WTC11 (cell line): Measurements from ENCODE around the gene CDC6. TPM values are rescaled to one million over a fixed set of nuclear protein-coding genes. Genes with fewer than 3 reads are reported as not detected.

Experiments used
- ATAC-seq: fragments of 200-7000 bp; cut with Tn5 transposase; 2 replicates; pipeline ENCODE4 v1.10.0; 2021; ENCODE audit warnings: mild to moderate bottlenecking, moderate library complexity
- CTCF ChIA-PET: fragments of 300-600 bp; sonication (Branson Sonifier 250); formaldehyde crosslinking; loops from one replicate; lab custom pipeline; 2021; ENCODE audit warnings: antibody characterized with exemption; lab: Charles Lee
- POLR2A ChIA-PET: fragments of 350-600 bp; sonication (Branson Sonifier 250); formaldehyde crosslinking; loops from one replicate; lab custom pipeline; 2021; ENCODE audit warnings: antibody characterized with exemption; lab: Charles Lee
- DNase-seq: peaks from one replicate; pipeline ENCODE4 v3.0.0; 2021; ENCODE audit warnings: low spot score
- H3K27ac Mint-ChIP-seq: 2 replicates; pipeline ENCODE4 v1.8.0; 2021; ENCODE audit warnings: mixed read lengths
- H3K27me3 Mint-ChIP-seq: 2 replicates; pipeline ENCODE4 v1.8.0; 2021; ENCODE audit warnings: low read depth, mild to moderate bottlenecking, moderate library complexity, mixed read lengths
- H3K36me3 Mint-ChIP-seq: 2 replicates; pipeline ENCODE4 v1.8.0; 2021; ENCODE audit warnings: mixed read lengths
- H3K4me1 Mint-ChIP-seq: 2 replicates; pipeline ENCODE4 v1.8.0; 2022; ENCODE audit warnings: mixed read lengths
- H3K4me3 Mint-ChIP-seq: 2 replicates; pipeline ENCODE4 v1.8.0; 2021; ENCODE audit warnings: mild to moderate bottlenecking, moderate library complexity, mixed read lengths
- H3K9me3 Mint-ChIP-seq: 2 replicates; pipeline ENCODE4 v1.8.0; 2021; ENCODE audit warnings: mixed read lengths
- ESRRA ChIP-seq: sonication (generic); formaldehyde crosslinking; IDR thresholded peaks from 2 replicates; pipeline ENCODE4 v1.8.1; 2022; ENCODE audit warnings: mild to moderate bottlenecking, missing genetic modification reagents, borderline replicate concordance
- FOXP1 ChIP-seq: sonication (generic); formaldehyde crosslinking; IDR thresholded peaks from 2 replicates; pipeline ENCODE4 v1.8.0; 2022; ENCODE audit warnings: missing genetic modification reagents, mild to moderate bottlenecking, moderate library complexity, borderline replicate concordance
- FOXP4 ChIP-seq: sonication (generic); formaldehyde crosslinking; IDR thresholded peaks from 2 replicates; pipeline ENCODE4 v1.8.0; 2022; ENCODE audit warnings: mild to moderate bottlenecking, missing genetic modification reagents
- IRF2 ChIP-seq: sonication (generic); formaldehyde crosslinking; IDR thresholded peaks from 2 replicates; pipeline ENCODE4 v1.8.0; 2022; ENCODE audit warnings: low read depth, missing genetic modification reagents, borderline replicate concordance
- KAT7 ChIP-seq: sonication (generic); formaldehyde crosslinking; IDR thresholded peaks from 2 replicates; pipeline ENCODE4 v1.8.1; 2023; ENCODE audit warnings: missing genetic modification reagents, mild to moderate bottlenecking, borderline replicate concordance
- NFE2L1 ChIP-seq: sonication (generic); formaldehyde crosslinking; IDR thresholded peaks from 2 replicates; pipeline ENCODE4 v1.8.1; 2023; ENCODE audit warnings: missing genetic modification reagents
- NR2C2 ChIP-seq: sonication (generic); formaldehyde crosslinking; IDR thresholded peaks from 2 replicates; pipeline ENCODE4 v1.8.0; 2022; ENCODE audit warnings: mild to moderate bottlenecking, missing genetic modification reagents
- NR3C1 ChIP-seq: sonication (generic); formaldehyde crosslinking; conservative IDR thresholded peaks from 2 replicates; pipeline ENCODE4 v1.8.1; 2023; ENCODE audit warnings: low read depth, mild to moderate bottlenecking, missing genetic modification reagents
- OVOL2 ChIP-seq: fragments of 250-450 bp; sonication (Bioruptor Pico); IDR thresholded peaks from 2 replicates; pipeline ENCODE4 v1.9.0; 2021; ENCODE audit warnings: mild to moderate bottlenecking, borderline replicate concordance
- STAT6 ChIP-seq: sonication (generic); formaldehyde crosslinking; conservative IDR thresholded peaks from 2 replicates; pipeline ENCODE4 v1.8.1; 2023; ENCODE audit warnings: mild to moderate bottlenecking, low read depth, missing genetic modification reagents, moderate library complexity
- TCF7 ChIP-seq: sonication (generic); formaldehyde crosslinking; IDR thresholded peaks from 2 replicates; pipeline ENCODE4 v1.8.0; 2022; ENCODE audit warnings: mild to moderate bottlenecking, low read depth, missing genetic modification reagents, moderate library complexity
- ZNF138 ChIP-seq: sonication (generic); formaldehyde crosslinking; conservative IDR thresholded peaks from 2 replicates; pipeline ENCODE4 v1.8.1; 2022; ENCODE audit warnings: mild to moderate bottlenecking, moderate library complexity, missing genetic modification reagents
- ZNF396 ChIP-seq: fragments of 250-450 bp; sonication (Bioruptor Pico); IDR thresholded peaks from 2 replicates; pipeline ENCODE4 v1.8.0; 2021; ENCODE audit warnings: mild to moderate bottlenecking, moderate library complexity, borderline replicate concordance
- ZNF416 ChIP-seq: fragments of 250-450 bp; sonication (Bioruptor Pico); IDR thresholded peaks from 2 replicates; pipeline ENCODE4 v1.9.0; 2021; ENCODE audit warnings: mild to moderate bottlenecking, inconsistent platforms
- ZNF423 ChIP-seq: fragments of 250-450 bp; sonication (Bioruptor Pico); IDR thresholded peaks from 2 replicates; pipeline ENCODE4 v2.1.2; 2022; ENCODE audit warnings: mild to moderate bottlenecking, moderate library complexity
- total RNA-seq: library from RNA; stranded (reverse); gene quantifications from 3 replicates; pipeline ENCODE4 v1.2.3, GENCODE V29; 2021
- TF ChIP-seq, protein P1 (sequence below): fragments of 250-450 bp; sonication (Bioruptor Pico); IDR thresholded peaks from 2 replicates; pipeline ENCODE4 v2.1.2; 2022; ENCODE audit warnings: mild to moderate bottlenecking, moderate library complexity
- TF ChIP-seq, protein P2 (sequence below): fragments of 250-450 bp; sonication (Bioruptor Pico); IDR thresholded peaks from 2 replicates; pipeline ENCODE4 v1.8.0; 2021; ENCODE audit warnings: mild to moderate bottlenecking
- TF ChIP-seq, protein P3 (sequence below): sonication (generic); formaldehyde crosslinking; IDR thresholded peaks from 2 replicates; pipeline ENCODE4 v1.8.1; 2023; ENCODE audit warnings: mild to moderate bottlenecking, missing genetic modification reagents, moderate library complexity
- TF ChIP-seq, protein P4 (sequence below): fragments of 200-600 bp; IDR thresholded peaks from 2 replicates; pipeline ENCODE4 v1.8.0; 2022; ENCODE audit warnings: antibody characterized with exemption

Gene CDC6
- total RNA-seq, 1 experiment from 2014 or later: 125 TPM

DNA sequence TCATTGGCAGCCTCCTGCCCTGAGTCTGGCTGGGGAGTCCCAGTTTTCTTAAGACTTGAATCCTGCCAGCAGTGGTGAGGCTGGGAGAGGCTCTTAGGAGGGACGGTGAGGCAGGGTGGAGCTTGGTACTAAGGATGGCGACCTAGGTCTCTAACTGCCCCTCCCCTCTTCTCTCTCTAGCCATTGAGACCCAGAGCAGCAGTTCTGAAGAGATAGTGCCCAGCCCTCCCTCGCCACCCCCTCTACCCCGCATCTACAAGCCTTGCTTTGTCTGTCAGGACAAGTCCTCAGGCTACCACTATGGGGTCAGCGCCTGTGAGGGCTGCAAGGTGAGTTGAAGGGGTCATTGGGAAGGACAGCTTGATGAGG is 60.4 kb downstream of the CDC6 start:
- Mint-ChIP-seq H3K9me3 (no peaks in the 10 kb centered on the region), H3K4me3 (peak overlapping the region; percentile 51), H3K36me3 (peaks cover 16% of the 10 kb centered on the region), H3K4me1 (peaks cover 82% of the 10 kb centered on the region), H3K27me3 (peaks cover 46% of the 10 kb centered on the region), H3K27ac (no peak overlapping the region)
- DNase-seq (no peak), ATAC-seq (peak; percentile 9; the same call in 1 of the 2 replicates)
- CTCF ChIA-PET: interaction anchor here (0.6 to 2.3 kb wide), 7 partner anchors 9 to 212 kb away, joined by 3 to 20 read pairs (median 6); no protein-coding TSS in a partner anchor
- TF ChIP-seq KAT7 (CRISPR knock-in tag) (no peak), NFE2L1 (CRISPR knock-in tag) (no peak), ZNF416 (no peak), ESRRA (no peak), FOXP1 (CRISPR knock-in tag) (no peak), FOXP4 (no peak), ZNF138 (no peak), IRF2 (CRISPR knock-in tag) (no peak), OVOL2 (CRISPR knock-in tag) (no peak)
- TF ChIP-seq, protein P1, sequence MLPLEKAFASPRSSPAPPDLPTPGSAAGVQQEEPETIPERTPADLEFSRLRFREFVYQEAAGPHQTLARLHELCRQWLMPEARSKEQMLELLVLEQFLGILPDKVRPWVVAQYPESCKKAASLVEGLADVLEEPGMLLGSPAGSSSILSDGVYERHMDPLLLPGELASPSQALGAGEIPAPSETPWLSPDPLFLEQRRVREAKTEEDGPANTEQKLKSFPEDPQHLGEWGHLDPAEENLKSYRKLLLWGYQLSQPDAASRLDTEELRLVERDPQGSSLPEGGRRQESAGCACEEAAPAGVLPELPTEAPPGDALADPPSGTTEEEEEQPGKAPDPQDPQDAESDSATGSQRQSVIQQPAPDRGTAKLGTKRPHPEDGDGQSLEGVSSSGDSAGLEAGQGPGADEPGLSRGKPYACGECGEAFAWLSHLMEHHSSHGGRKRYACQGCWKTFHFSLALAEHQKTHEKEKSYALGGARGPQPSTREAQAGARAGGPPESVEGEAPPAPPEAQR: no peak
- TF ChIP-seq, protein P2, sequence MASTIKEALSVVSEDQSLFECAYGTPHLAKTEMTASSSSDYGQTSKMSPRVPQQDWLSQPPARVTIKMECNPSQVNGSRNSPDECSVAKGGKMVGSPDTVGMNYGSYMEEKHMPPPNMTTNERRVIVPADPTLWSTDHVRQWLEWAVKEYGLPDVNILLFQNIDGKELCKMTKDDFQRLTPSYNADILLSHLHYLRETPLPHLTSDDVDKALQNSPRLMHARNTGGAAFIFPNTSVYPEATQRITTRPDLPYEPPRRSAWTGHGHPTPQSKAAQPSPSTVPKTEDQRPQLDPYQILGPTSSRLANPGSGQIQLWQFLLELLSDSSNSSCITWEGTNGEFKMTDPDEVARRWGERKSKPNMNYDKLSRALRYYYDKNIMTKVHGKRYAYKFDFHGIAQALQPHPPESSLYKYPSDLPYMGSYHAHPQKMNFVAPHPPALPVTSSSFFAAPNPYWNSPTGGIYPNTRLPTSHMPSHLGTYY (CRISPR knock-in tag): no peak
- TF ChIP-seq, protein P3, sequence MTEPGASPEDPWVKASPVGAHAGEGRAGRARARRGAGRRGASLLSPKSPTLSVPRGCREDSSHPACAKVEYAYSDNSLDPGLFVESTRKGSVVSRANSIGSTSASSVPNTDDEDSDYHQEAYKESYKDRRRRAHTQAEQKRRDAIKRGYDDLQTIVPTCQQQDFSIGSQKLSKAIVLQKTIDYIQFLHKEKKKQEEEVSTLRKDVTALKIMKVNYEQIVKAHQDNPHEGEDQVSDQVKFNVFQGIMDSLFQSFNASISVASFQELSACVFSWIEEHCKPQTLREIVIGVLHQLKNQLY (CRISPR knock-in tag): no peak
- POLR2A ChIA-PET: interaction anchor here (0.9 to 1.4 kb wide), 3 partner anchors 31 to 43 kb away, joined by 3 to 6 read pairs (median 4); partner anchors contain the start of gene RARA

GRCh38 chr17:40348562-40349476 is 61.1 kb downstream of the CDC6 start:
- Mint-ChIP-seq H3K4me1 (peaks cover 80% of the 10 kb centered on the region), H3K4me3 (no peak overlapping the region), H3K36me3 (peaks cover 16% of the 10 kb centered on the region), H3K27ac (no peak overlapping the region), H3K27me3 (peaks cover 39% of the 10 kb centered on the region), H3K9me3 (no peaks in the 10 kb centered on the region)
- TF ChIP-seq ZNF423 (CRISPR knock-in tag): no peak
- no peak for TF ChIP-seq ZNF396
- no peak for TF ChIP-seq STAT6
- no peak for TF ChIP-seq NR3C1 (CRISPR knock-in tag)
- TF ChIP-seq, protein P4, sequence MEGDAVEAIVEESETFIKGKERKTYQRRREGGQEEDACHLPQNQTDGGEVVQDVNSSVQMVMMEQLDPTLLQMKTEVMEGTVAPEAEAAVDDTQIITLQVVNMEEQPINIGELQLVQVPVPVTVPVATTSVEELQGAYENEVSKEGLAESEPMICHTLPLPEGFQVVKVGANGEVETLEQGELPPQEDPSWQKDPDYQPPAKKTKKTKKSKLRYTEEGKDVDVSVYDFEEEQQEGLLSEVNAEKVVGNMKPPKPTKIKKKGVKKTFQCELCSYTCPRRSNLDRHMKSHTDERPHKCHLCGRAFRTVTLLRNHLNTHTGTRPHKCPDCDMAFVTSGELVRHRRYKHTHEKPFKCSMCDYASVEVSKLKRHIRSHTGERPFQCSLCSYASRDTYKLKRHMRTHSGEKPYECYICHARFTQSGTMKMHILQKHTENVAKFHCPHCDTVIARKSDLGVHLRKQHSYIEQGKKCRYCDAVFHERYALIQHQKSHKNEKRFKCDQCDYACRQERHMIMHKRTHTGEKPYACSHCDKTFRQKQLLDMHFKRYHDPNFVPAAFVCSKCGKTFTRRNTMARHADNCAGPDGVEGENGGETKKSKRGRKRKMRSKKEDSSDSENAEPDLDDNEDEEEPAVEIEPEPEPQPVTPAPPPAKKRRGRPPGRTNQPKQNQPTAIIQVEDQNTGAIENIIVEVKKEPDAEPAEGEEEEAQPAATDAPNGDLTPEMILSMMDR: no peak
- TF ChIP-seq NR2C2 (CRISPR knock-in tag): no peak
- no peak for TF ChIP-seq TCF7 (CRISPR knock-in tag)
- ChIA-PET POLR2A (interaction anchor here (0.9 to 1.4 kb wide), 3 partner anchors 31 to 44 kb away, joined by 3 to 6 read pairs (median 4); partner anchors contain the start of gene RARA), CTCF (interaction anchor here (0.7 to 2.3 kb wide), 5 partner anchors 9 to 211 kb away, joined by 3 to 20 read pairs (median 6); no protein-coding TSS in a partner anchor)
- no peak for ATAC-seq
- no peak for DNase-seq
